Fibroblast of lung (primary cell): Measurements from ENCODE around the gene TAF5L. TPM values are rescaled to one million over a fixed set of nuclear protein-coding genes. Genes with fewer than 3 reads are reported as not detected.

Experiments used
- DNase-seq, 2 donors: peaks; one replicate each; pipeline versions ENCODE4 v3.0.0 to v3.0.0-alpha.2; 2010; ENCODE audit warnings: low read depth in 2 of 2
- H2AFZ ChIP-seq: 2 replicates; pipeline ENCODE4 v1.5.1; 2012; ENCODE audit warnings: low read length, control low read depth, inconsistent platforms
- H3K27ac ChIP-seq: 2 replicates; pipeline ENCODE4 v1.5.1; 2011; ENCODE audit warnings: low read length, control low read depth; ENCODE audit not compliant: insufficient read depth
- H3K27me3 ChIP-seq: 2 replicates; pipeline ENCODE4 v1.5.1; 2011; ENCODE audit warnings: mild to moderate bottlenecking, low read length; ENCODE audit not compliant: control insufficient read depth, insufficient read depth
- H3K36me3 ChIP-seq: 2 replicates; pipeline ENCODE4 v1.5.1; 2011; ENCODE audit warnings: low read length; ENCODE audit not compliant: control insufficient read depth, insufficient read depth
- H3K4me1 ChIP-seq: 2 replicates; pipeline ENCODE4 v1.5.1; 2011; ENCODE audit warnings: low read length; ENCODE audit not compliant: control insufficient read depth, insufficient read depth; ENCODE audit errors: extremely low read depth
- H3K4me2 ChIP-seq: 2 replicates; pipeline ENCODE4 v1.5.1; 2011; ENCODE audit warnings: low read length, control low read depth; ENCODE audit not compliant: insufficient read depth; ENCODE audit errors: extremely low read depth
- H3K4me3 ChIP-seq, 4 experiments: fragments of 200-600 bp in 1 of 4; sonication (generic) in 1 of 4; replicated peaks in 1 of 4; 2 replicates each; pipeline ENCODE4 v1.5.1; 2011 to 2016; ENCODE audit warnings: low read length in 4 of 4, low read depth in 3 of 4, mild to moderate bottlenecking in 3 of 4, control low read depth in 2 of 4, inconsistent platforms in 1 of 4, mixed read lengths in 1 of 4; ENCODE audit not compliant: insufficient read depth in 1 of 4; ENCODE audit errors: control extremely low read depth in 1 of 4
- H3K79me2 ChIP-seq: 2 replicates; pipeline ENCODE4 v1.5.1; 2012; ENCODE audit warnings: mild to moderate bottlenecking, low read length, inconsistent platforms; ENCODE audit not compliant: control insufficient read depth, insufficient read depth
- H3K9ac ChIP-seq: 2 replicates; pipeline ENCODE4 v1.5.1; 2011; ENCODE audit warnings: mild to moderate bottlenecking, low read length, control low read depth; ENCODE audit not compliant: insufficient read depth
- H3K9me3 ChIP-seq: 2 replicates; pipeline ENCODE4 v1.5.1; 2012; ENCODE audit warnings: low read depth, low read length; ENCODE audit not compliant: control insufficient read depth, insufficient read depth
- H4K20me1 ChIP-seq: 2 replicates; pipeline ENCODE4 v1.5.1; 2011; ENCODE audit warnings: low read length; ENCODE audit not compliant: control insufficient read depth, insufficient read depth; ENCODE audit errors: extremely low read depth
- CTCF ChIP-seq, 2 donors: IDR thresholded peaks in 1 of 2; conservative IDR thresholded peaks in 1 of 2; 1 replicate in 1 of 2; 2 replicates in 1 of 2; pipeline ENCODE4 v1.5.1; 2011 to 2012; ENCODE audit warnings: low read length in 2 of 2, control low read depth in 1 of 2, inconsistent platforms in 1 of 2, low read depth in 1 of 2, mild to moderate bottlenecking in 1 of 2
- EZH2 ChIP-seq: IDR thresholded peaks from 2 replicates; pipeline ENCODE4 v1.5.1; 2012; ENCODE audit warnings: low read length, control low read depth, mild to moderate bottlenecking; ENCODE audit errors: missing control alignments
- polyA plus RNA-seq, 2 donors: library from polyadenylated mRNA; depleted of rRNA in 1 of 2; stranded (reverse) in 1 of 2; unstranded in 1 of 2; fragments of >200 nt; gene quantifications; 2 replicates each; pipeline ENCODE4 v1.2.1, GENCODE V29; 2011 to 2012; ENCODE audit warnings: missing spikeins in 1 of 2
- total RNA-seq: library from RNA; depleted of rRNA; stranded (reverse); fragments of >200 nt; gene quantifications from 2 replicates; pipeline ENCODE4 v1.2.1, GENCODE V29; 2014

Gene TAF5L
- total and polyA plus RNA-seq, 2 donors (not counting 1 experiment from before 2014, with no cell fraction given) = 17.3 to 18.6 TPM

GRCh38 chr1:229579059-229579673, 46.8 kb downstream of the TAF5L start:
- peak; percentile 35 to 42 for DNase-seq
- H3K27me3 ChIP-seq = no peaks in the 10 kb centered on the region
- H3K27ac ChIP-seq = no peak overlapping the region
- H3K9me3 ChIP-seq = no peaks in the 10 kb centered on the region
- no peaks in the 10 kb centered on the region for H4K20me1 ChIP-seq
- peak overlapping the region; percentile 8 for H3K4me2 ChIP-seq
- peaks cover 3% of the 10 kb centered on the region for H3K4me1 ChIP-seq
- no peak for TF ChIP-seq CTCF (conservative IDR thresholded peaks at IDR 0.05 in 1 of 2, IDR thresholded peaks at IDR 0.05 in 1 of 2; ENCODE audit: low read depth in 1 of 2, low read length in 2 of 2)
- no peak for TF ChIP-seq EZH2
- no peaks in the 10 kb centered on the region for H3K79me2 ChIP-seq
- H3K36me3 ChIP-seq = no peaks in the 10 kb centered on the region
- no peak overlapping the region for H3K4me3 ChIP-seq
- no peak overlapping the region for H3K9ac ChIP-seq
- peak overlapping the region; percentile 58 for H2AFZ ChIP-seq

- no peak overlapping the region for H2AFZ ChIP-seq
- peaks cover 3% of the 10 kb centered on the region for H3K4me1 ChIP-seq
- no peak overlapping the region for H3K4me3 ChIP-seq
- no peak overlapping the region for H3K4me2 ChIP-seq
- DNase-seq = no peak
- H3K27me3 ChIP-seq = no peaks in the 10 kb centered on the region
- H4K20me1 ChIP-seq = no peaks in the 10 kb centered on the region
- no peak overlapping the region for H3K27ac ChIP-seq
- TF ChIP-seq EZH2 (no peak), CTCF (conservative IDR thresholded peaks at IDR 0.05 in 1 of 2, IDR thresholded peaks at IDR 0.05 in 1 of 2; ENCODE audit: low read depth in 1 of 2, low read length in 2 of 2) (no peak)
- no peaks in the 10 kb centered on the region for H3K36me3 ChIP-seq
- H3K9me3 ChIP-seq = no peaks in the 10 kb centered on the region
- no peaks in the 10 kb centered on the region for H3K79me2 ChIP-seq
- H3K9ac ChIP-seq = no peak overlapping the region
Observed at GRCh38 chr1:229578168-229579058, 47.5 kb downstream of the TAF5L start.

GRCh38 chr1:229574679-229575442, 51.1 kb downstream of the TAF5L start:
- Histone ChIP-seq H3K27ac (no peak overlapping the region), H3K36me3 (no peaks in the 10 kb centered on the region), H3K9me3 (no peaks in the 10 kb centered on the region), H3K9ac (no peak overlapping the region), H3K4me1 (peaks cover 3% of the 10 kb centered on the region), H2AFZ (no peak overlapping the region), H3K79me2 (no peaks in the 10 kb centered on the region), H4K20me1 (no peaks in the 10 kb centered on the region), H3K27me3 (no peaks in the 10 kb centered on the region), H3K4me3 (no peak overlapping the region), H3K4me2 (no peak overlapping the region)
- no peak for TF ChIP-seq EZH2
- no peak for TF ChIP-seq CTCF (conservative IDR thresholded peaks at IDR 0.05 in 1 of 2, IDR thresholded peaks at IDR 0.05 in 1 of 2; ENCODE audit: low read depth in 1 of 2, low read length in 2 of 2)
- no peak for DNase-seq
